Stimulated activated CD4-positive, alpha-beta T cell treated with anti-CD3 and anti-CD28 coated beads, Interleukin-15, amount 100 ng/mL, for 48 hours (primary cell): ENCODE data around the gene TCP11.

Experiments
- DNase-seq, 2 donors: peaks; one replicate each; pipeline ENCODE4 v3.0.0-alpha.2; 2020; ENCODE audit warnings: low read depth in 2 of 2

Gene TCP11

GRCh38 chr6:35173044-35173426 is 31.9 kb upstream of the TCP11 start:
- no peak for DNase-seq

- DNase-seq, result no peak
Observed at GRCh38 chr6:35170891-35171290, 29.8 kb upstream of the TCP11 start.

- no peak for DNase-seq
Observed at GRCh38 chr6:35170166-35170565, 29.0 kb upstream of the TCP11 start.

- no peak for DNase-seq
Observed at GRCh38 chr6:35168461-35168861, 27.3 kb upstream of the TCP11 start.

DNA sequence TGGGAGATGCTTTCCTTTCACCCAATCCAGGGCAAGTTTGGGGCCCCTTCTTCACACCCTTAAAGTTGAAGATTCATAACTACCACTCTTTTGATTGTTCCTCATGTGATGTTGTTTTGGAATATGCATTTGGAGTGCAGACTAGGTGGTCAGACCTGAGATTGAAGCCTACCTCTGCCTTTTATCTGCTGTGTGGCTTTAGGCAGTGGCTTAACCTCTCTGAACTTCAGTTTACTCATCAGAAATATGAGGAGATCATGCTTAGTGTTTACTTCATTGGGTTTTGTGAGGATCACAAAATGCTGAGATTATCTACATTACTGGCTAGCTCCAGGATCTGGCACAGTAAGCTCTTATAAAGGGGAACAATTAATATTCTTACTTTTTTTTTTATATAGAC is 26.4 kb upstream of the TCP11 start:
- DNase-seq, result no peak

DNA sequence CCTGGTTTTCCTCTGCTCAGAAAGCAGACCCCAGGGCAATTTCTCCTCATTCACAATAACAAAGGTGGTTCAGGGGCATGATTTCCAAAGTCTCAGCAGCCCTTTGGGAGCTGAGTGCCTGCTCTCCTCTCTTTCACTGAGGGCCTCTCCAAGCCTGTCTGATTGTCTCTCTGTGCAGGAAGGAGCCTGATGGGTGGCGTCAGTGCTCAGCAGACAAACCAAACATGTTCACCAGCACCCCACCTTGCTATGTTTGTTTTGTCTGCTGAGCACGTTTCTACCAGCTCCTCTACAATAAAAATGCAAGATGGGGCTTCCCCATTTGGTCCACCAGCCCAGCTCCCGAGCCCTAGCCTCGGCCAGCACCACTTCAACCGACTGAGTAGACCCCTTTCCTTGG is 25.4 kb upstream of the TCP11 start:
- no peak for DNase-seq

DNA sequence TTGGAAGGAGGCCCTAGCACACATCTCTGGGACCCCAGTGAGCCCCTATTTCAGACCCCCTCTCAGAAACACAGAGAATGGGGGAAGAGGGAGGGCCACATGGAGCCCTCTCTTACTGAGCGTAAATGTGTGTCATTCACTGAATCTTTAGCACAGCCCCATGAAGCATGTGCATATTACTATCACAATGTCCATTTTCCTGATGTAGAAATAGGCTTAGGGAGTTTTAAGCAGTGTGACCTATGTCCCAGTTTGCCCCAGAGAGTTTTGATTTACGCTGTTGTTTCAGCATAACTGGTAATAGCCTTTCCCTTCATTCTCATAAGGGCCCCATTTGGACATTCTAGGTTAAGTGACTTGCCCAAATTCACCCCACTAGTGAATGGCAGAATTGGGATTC is 25.0 kb upstream of the TCP11 start:
- no peak for DNase-seq

- no peak for DNase-seq
Observed at GRCh38 chr6:35165630-35166071, 24.5 kb upstream of the TCP11 start.

DNA sequence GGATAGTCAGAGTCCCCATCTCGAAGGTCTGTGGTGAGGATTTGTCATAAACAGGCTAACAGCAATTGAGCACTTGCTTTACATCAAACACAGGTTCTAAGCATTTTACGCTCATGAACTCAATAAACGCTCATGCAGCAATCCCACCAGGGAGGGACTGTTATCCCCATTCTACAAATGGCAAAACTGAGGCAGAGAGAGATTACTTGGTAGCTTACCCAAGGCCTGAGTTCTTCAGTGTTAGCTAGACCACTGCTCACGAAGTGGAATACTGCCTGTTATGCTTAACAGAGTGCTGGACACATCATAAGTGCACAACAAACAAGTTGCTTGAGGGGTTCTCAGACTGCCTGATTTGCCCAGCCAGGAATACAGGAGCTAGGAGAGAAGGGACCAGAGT is 23.7 kb upstream of the TCP11 start:
- no peak for DNase-seq

DNA sequence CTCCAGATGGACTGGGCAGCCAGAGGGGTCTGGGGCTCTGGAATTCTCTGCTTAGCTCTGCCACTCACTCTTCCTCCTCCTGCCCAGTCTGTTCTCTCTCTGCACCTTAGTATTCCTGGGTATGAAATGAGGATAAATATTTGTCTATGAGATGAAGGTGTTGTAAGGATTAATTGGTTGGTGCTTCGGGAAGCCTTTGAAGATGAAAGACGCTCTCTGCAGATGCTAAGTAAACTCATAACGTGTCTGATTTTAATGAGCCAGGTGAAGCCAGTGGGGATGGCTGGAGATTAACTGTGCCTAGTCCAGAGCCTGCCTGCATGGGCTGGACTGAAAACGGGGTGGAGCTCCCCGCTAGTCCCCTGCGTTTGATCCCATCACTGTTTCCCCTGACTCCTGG is 23.1 kb upstream of the TCP11 start:
- DNase-seq, result no peak

- no peak for DNase-seq
Observed at GRCh38 chr6:35163836-35164235, 22.7 kb upstream of the TCP11 start.

DNA sequence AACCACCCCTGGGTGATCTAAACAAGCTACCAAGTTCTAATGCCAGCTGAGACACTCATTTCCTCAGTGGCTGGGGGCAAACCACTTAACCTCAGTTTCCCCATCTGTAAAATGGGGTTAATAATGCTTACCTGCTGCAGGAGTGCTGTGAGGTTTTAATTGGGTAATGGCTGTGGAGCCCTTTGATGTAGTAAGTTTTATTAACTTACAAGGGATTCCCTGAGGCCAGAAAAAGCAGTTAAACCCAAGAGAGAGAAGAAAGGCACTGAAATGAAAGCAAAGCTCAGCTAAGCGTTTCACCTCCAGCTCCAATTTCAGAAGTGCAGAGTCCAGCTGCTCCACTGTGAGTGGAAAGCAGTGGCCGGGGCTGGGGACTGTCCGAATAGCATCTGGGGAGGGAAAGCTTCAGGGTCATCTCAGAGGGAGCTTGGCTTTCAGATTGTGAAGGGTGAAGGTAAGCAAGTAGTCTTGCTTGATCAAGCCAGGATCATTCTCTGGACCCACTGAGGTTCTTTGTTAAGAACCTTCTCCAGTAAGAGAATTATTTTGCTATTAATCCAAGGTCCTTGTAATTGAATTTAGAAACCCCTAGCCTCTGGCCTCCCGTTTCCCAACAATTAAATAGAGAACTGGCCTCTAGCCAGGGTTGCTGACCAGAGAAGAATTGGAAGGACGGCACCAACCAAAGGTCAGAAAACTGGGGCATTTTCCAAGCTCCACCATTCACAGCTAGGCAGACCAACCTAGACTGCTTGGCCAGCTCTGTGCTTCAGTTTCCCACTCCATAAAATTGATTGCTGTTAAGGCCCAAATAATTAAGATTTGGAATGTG is 20.9 kb upstream of the TCP11 start:
- DNase-seq, result no peak

DNA sequence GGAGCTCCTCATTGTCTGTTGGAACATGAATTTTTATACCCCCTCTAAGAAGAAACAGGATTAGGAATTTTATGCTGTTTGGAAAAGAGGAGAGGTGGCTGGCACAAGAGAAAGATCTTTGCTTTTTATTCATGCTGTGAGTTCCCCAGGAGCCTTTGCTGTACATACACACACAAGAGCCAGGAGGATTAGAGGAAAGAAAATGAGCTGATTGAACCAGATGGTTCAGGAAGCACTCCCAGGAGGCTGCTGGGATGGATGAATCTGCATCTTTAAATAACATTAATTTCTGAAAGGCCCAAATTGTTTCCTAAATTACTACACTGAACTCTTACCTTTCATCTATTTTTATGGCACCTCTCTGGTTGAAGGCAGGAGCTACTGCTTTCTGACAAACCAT is 20.1 kb upstream of the TCP11 start:
- DNase-seq, result no peak

GRCh38 chr6:35160642-35161041 is 19.5 kb upstream of the TCP11 start:
- DNase-seq, result no peak

DNA sequence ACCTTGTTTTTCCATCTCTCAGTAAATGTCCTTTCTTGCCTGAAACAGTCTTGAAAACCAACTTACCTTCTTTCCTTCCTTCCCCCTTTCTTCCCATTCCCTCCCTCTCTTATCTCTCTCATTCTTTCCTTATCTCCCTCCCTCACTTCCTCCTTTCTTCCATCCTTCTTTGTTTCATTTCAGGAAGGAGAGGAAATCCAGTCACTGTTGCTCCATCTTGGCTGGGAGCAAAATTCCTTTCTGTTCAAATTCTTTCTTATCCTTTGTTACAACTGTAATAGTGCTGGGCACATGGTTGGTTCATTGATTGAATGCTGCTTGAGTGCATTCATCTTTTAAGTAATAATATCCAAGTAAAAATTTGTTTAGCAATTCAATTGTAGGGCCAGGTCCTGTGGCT is 17.4 kb upstream of the TCP11 start:
- DNase-seq, result no peak

GRCh38 chr6:35154947-35155346 is 13.8 kb upstream of the TCP11 start:
- DNase-seq, result no peak

DNA sequence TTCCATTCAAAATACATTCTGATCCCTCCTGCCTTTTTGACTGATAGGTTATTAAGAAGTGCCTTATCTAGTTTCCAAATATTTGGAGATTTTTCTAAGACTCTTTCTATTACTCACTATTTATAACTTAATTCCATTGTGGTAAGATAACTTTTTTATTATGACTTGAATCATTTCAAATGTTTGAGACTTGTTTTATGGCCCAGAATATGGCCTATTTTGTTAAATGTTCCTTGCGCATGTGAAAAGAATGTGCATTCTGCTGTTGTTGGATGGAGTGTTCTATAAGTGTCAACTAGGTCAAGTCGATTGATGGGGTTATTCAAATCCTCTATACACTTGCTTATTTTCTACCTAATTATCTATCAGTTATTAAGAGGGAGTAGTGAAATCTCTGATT is 13.1 kb upstream of the TCP11 start:
- DNase-seq, result no peak

DNA sequence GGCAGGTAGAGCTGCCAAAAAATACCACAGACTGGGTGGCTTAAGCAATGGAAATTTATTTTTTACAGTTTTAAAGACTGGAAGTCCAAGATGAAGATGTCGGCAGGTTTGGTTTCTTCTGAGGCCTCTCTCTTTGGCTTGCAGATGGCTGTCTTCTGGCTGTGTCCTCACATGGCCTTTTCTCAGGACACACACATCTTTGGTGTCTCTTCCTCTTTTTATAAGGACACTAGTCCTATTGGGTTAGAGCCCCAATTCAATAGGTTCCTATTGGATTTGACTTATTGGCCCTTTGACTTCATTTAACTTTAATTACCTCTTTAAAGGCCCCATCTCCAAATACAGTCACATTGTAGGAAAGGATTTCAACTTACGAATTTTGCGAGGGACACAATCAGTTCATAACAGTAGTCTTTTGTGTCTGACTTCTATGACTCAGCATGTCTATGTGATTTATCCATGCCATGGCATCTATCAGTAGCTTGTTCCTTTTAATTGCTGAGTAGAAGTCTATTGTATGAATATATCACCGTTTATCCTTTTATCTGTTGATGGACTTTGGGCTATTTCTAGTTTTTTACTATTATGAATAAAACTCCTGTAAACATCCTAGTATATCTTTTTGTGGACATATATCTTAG is 11.0 kb upstream of the TCP11 start:
- DNase-seq, result no peak

- no peak for DNase-seq
Observed at GRCh38 chr6:35151466-35151865, 10.3 kb upstream of the TCP11 start.

GRCh38 chr6:35149891-35150566 is 8.9 kb upstream of the TCP11 start:
- DNase-seq, result no peak

DNA sequence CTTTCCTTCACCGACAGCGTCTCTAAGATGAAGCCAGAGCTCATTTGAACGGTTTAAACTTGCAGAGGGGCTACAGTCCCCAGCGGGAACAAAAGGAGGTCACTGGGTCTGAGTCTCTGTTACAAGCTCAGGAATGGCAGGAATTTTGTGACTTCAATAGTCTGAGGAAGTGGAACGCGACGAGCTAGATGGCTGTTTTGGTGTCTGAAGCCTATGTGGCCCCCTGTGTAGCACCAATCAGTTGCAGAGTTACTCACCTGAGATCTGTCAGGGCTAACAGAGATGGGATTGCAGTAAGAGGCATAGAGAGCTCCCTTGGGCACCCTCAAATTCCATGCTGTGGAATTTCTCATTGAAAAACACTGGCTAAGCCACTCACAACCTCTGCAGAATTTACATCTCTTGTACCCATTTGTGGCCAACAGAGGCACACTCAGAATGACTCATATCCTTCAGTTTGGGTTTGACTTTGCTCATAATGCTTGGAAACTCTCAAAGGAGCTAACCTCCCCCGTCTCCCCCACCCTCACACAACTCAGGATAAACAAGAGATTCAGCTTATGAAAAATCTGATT is 7.1 kb upstream of the TCP11 start:
- peak in 1 of 2 donors; percentile 31 for DNase-seq

DNA sequence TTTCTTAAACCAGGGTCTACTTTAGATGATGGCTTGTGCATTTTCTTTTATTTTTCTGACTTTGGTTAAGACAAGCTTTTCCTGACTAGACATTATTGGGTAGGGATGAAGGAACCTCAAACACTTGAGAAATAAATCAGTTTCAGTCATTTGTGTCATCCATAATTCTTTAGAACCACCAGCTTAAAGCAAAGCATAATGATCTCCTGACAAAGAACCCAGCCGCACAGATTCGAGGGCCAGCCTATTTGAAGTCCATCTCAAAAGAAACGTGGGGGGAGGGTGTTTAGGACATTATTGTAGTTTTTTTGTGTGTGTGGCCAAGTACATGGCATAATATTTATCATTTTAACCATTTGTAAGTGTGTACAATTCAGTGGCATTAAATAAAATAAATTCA is 6.3 kb upstream of the TCP11 start:
- no peak for DNase-seq

GRCh38 chr6:35147026-35147425 is 5.9 kb upstream of the TCP11 start:
- DNase-seq, result no peak
